Neuronal stem cell (in vitro differentiated cells): ENCODE data around the gene UBE2L3.
"Not testable (repeated sequence)": the region's sequence is repeated elsewhere in the genome, so short reads cannot be mapped to it uniquely, and the experiment has no call there.

ENCODE experiments used
- DNase-seq: peaks from one replicate; pipeline ENCODE4 v3.0.0-alpha.2; 2013; ENCODE audit warnings: low spot score
- H2AFZ ChIP-seq: one replicate; pipeline ENCODE4 v1.6.1; 2013; ENCODE audit warnings: mild to moderate bottlenecking, low read length, inconsistent platforms
- H2AK5ac ChIP-seq: 2 replicates; pipeline ENCODE4 v1.6.1; 2013; ENCODE audit warnings: low read depth, mild to moderate bottlenecking, inconsistent platforms, low read length, moderate library complexity, mixed read lengths
- H2BK120ac ChIP-seq: 2 replicates; pipeline ENCODE4 v1.6.1; 2013; ENCODE audit warnings: low read depth, mild to moderate bottlenecking, inconsistent platforms, low read length, moderate library complexity, mixed read lengths
- H2BK12ac ChIP-seq: one replicate; pipeline ENCODE4 v1.6.1; 2013; ENCODE audit warnings: low read length, inconsistent platforms
- H2BK15ac ChIP-seq: 2 replicates; pipeline ENCODE4 v1.6.1; 2013; ENCODE audit warnings: mild to moderate bottlenecking, low read length, inconsistent platforms, mixed read lengths
- H2BK5ac ChIP-seq: one replicate; pipeline ENCODE4 v1.6.1; 2013; ENCODE audit warnings: inconsistent platforms, mild to moderate bottlenecking, low read length, moderate library complexity
- H3K14ac ChIP-seq: one replicate; pipeline ENCODE4 v1.6.1; 2013; ENCODE audit warnings: low read length, inconsistent platforms
- H3K18ac ChIP-seq: 2 replicates; pipeline ENCODE4 v1.6.1; 2013; ENCODE audit warnings: low read length, inconsistent platforms
- H3K23ac ChIP-seq: 2 replicates; pipeline ENCODE4 v1.6.1; 2013; ENCODE audit warnings: low read depth, mild to moderate bottlenecking, mixed read lengths, low read length, inconsistent platforms; ENCODE audit not compliant: poor library complexity
- H3K27ac ChIP-seq: replicated peaks from 3 replicates; pipeline ENCODE4 v1.5.1; 2013; ENCODE audit warnings: low read length, inconsistent platforms
- H3K27me3 ChIP-seq, 3 experiments: 2 replicates each; pipeline ENCODE4 v1.6.1; 2013; ENCODE audit warnings: low read length in 3 of 3, mild to moderate bottlenecking in 2 of 3, inconsistent platforms in 1 of 3, low read depth in 1 of 3, mixed read lengths in 1 of 3, moderate library complexity in 1 of 3; ENCODE audit not compliant: control insufficient read depth in 3 of 3, insufficient read depth in 3 of 3
- H3K36me3 ChIP-seq, 2 donors: replicated peaks in 1 of 2; 2 replicates each; pipeline ENCODE4 v1.6.1; 2013; ENCODE audit warnings: low read length in 2 of 2; ENCODE audit not compliant: control insufficient read depth in 2 of 2, insufficient read depth in 2 of 2
- H3K4ac ChIP-seq: 2 replicates; pipeline ENCODE4 v1.6.1; 2013; ENCODE audit warnings: inconsistent platforms, mild to moderate bottlenecking, low read length, moderate library complexity
- H3K4me1 ChIP-seq, 2 donors: 1 replicate in 1 of 2; 2 replicates in 1 of 2; pipeline ENCODE4 v1.6.1; 2013; ENCODE audit warnings: low read length in 2 of 2, low read depth in 1 of 2; ENCODE audit not compliant: control insufficient read depth in 2 of 2, insufficient read depth in 1 of 2
- H3K4me2 ChIP-seq: one replicate; pipeline ENCODE4 v1.6.1; 2013; ENCODE audit warnings: mild to moderate bottlenecking, low read length, inconsistent platforms; ENCODE audit not compliant: insufficient read depth, poor library complexity, severe bottlenecking
- H3K4me3 ChIP-seq, 2 donors: 2 replicates each; pipeline ENCODE4 v1.5.1; 2013; ENCODE audit warnings: low read length in 2 of 2, mild to moderate bottlenecking in 2 of 2, inconsistent platforms in 1 of 2, moderate library complexity in 1 of 2
- H3K79me1 ChIP-seq: one replicate; pipeline ENCODE4 v1.6.1; 2013; ENCODE audit warnings: low read depth, mild to moderate bottlenecking, inconsistent platforms, low read length, moderate library complexity
- H3K9ac ChIP-seq: one replicate; pipeline ENCODE4 v1.6.1; 2013; ENCODE audit warnings: mild to moderate bottlenecking, low read depth, low read length, inconsistent platforms; ENCODE audit not compliant: poor library complexity
- H3K9me3 ChIP-seq, 2 donors: replicated peaks in 1 of 2; 2 replicates each; pipeline versions ENCODE3 to v1.6.1; 2013; ENCODE audit warnings: low read length in 2 of 2, mild to moderate bottlenecking in 2 of 2, inconsistent platforms in 1 of 2, low read depth in 1 of 2, mixed read lengths in 1 of 2, moderate library complexity in 1 of 2; ENCODE audit not compliant: control insufficient read depth in 2 of 2, insufficient read depth in 1 of 2
- H4K8ac ChIP-seq: one replicate; pipeline ENCODE4 v1.6.1; 2013; ENCODE audit warnings: low read depth, mild to moderate bottlenecking, inconsistent platforms, low read length, moderate library complexity
- H4K91ac ChIP-seq: one replicate; pipeline ENCODE4 v1.6.1; 2013; ENCODE audit warnings: low read length, low read depth, mild to moderate bottlenecking, inconsistent platforms; ENCODE audit not compliant: poor library complexity
- WGBS, 2 donors: extraction: QIAGEN DNeasy Blood & Tissue Kit; methylation state at CpG; one replicate each; pipeline ENCODE4 v1.1.7; 2013; ENCODE audit warnings: missing lambda C conversion rate in 2 of 2, mixed read lengths in 1 of 2; ENCODE audit not compliant: insufficient read length in 2 of 2, insufficient replicate concordance in 1 of 2; ENCODE audit errors: extremely low coverage in 2 of 2; 5-methylcytosine and 5-hydroxymethylcytosine counted together

Gene UBE2L3

DNA sequence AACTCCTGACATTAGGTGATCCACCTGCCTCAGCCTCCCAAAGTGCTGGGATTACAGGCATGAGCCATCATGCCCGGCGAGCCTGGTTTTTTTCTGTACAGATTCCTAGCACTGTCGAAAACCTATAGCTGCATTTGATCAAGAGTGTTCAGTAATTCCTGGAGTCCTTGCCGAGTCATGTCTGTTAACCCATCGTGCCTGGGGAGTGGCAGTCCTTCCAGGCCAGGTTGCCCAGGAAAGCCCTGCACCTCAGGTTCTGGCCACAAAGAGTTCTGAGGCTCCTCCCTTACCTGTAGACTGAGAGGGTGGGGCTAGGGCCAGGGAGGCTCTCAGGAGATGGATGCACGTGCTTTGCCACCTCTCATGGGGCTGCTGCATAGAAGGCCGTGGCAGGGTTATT lies 45.3 kb downstream of the UBE2L3 start:
- Histone ChIP-seq H3K79me1 (peaks cover 5% of the 10 kb centered on the region), H2BK120ac (no peak overlapping the region), H2AFZ (no peak overlapping the region), H3K23ac (peak overlapping the region; percentile 32), H2BK15ac (no peak overlapping the region), H3K9ac (no peak overlapping the region), H3K4me3 (no peak overlapping the region), H3K27ac (no peak overlapping the region), H3K36me3 (peaks cover 18 to 78% of the 10 kb centered on the region in 2 donors), H2BK12ac (no peak overlapping the region), H4K8ac (no peak overlapping the region), H3K4me1 (no peaks in the 10 kb centered on the region), H2BK5ac (no peak overlapping the region), H3K18ac (no peak overlapping the region), H3K27me3 (no peaks in the 10 kb centered on the region), H3K4ac (no peak overlapping the region), H3K14ac (no peak overlapping the region), H3K4me2 (no peak overlapping the region), H3K9me3 (no peaks in the 10 kb centered on the region), H2AK5ac (no peak overlapping the region), H4K91ac (no peak overlapping the region)
- WGBS, 2 donors: no CpG with 5 or more reads among the region's 7 CpGs
- DNase-seq: no peak

- no peak overlapping the region for H3K4me2 ChIP-seq
- no peaks in the 10 kb centered on the region for H3K4me1 ChIP-seq
- H3K27me3 ChIP-seq: no peaks in the 10 kb centered on the region
- H3K79me1 ChIP-seq: peaks cover 4% of the 10 kb centered on the region
- H2BK15ac ChIP-seq: no peak overlapping the region
- H2BK120ac ChIP-seq: no peak overlapping the region
- H4K91ac ChIP-seq: no peak overlapping the region
- no peak overlapping the region for H3K4me3 ChIP-seq
- H3K9me3 ChIP-seq: no peaks in the 10 kb centered on the region
- H2AFZ ChIP-seq: no peak overlapping the region
- no peak overlapping the region for H3K9ac ChIP-seq
- no CpG with 5 or more reads among the region's 4 CpGs for WGBS, 2 donors
- no peak overlapping the region for H3K14ac ChIP-seq
- no peak overlapping the region for H2BK5ac ChIP-seq
- H3K23ac ChIP-seq: no peak overlapping the region
- H4K8ac ChIP-seq: no peak overlapping the region
- H2AK5ac ChIP-seq: no peak overlapping the region
- no peak overlapping the region for H2BK12ac ChIP-seq
- no peak overlapping the region for H3K27ac ChIP-seq
- DNase-seq: no peak
- H3K4ac ChIP-seq: no peak overlapping the region
- peaks cover 18 to 78% of the 10 kb centered on the region in 2 donors for H3K36me3 ChIP-seq
- H3K18ac ChIP-seq: no peak overlapping the region
Measured at GRCh38 chr22:21613553-21614233, 46.2 kb downstream of the UBE2L3 start.

GRCh38 chr22:21615731-21616130 lies 48.2 kb downstream of the UBE2L3 start:
- no peak overlapping the region for H3K14ac ChIP-seq
- peak overlapping the region; percentile 77 for H3K23ac ChIP-seq
- H2AK5ac ChIP-seq: no peak overlapping the region
- H3K4me1 ChIP-seq: no peaks in the 10 kb centered on the region
- no peak overlapping the region for H3K4ac ChIP-seq
- no peak overlapping the region for H3K9ac ChIP-seq
- no peak overlapping the region for H4K91ac ChIP-seq
- H2BK120ac ChIP-seq: no peak overlapping the region
- H3K79me1 ChIP-seq: peaks cover 6% of the 10 kb centered on the region
- H3K18ac ChIP-seq: no peak overlapping the region
- no peak overlapping the region for H2BK15ac ChIP-seq
- no peak overlapping the region for H2BK5ac ChIP-seq
- DNase-seq: no peak
- no peak overlapping the region for H3K4me3 ChIP-seq
- no peaks in the 10 kb centered on the region for H3K9me3 ChIP-seq
- H4K8ac ChIP-seq: no peak overlapping the region
- H2AFZ ChIP-seq: no peak overlapping the region
- no CpG with 5 or more reads among the region's 4 CpGs for WGBS, 2 donors
- H3K27me3 ChIP-seq: no peaks in the 10 kb centered on the region
- H3K27ac ChIP-seq: no peak overlapping the region
- H3K36me3 ChIP-seq: peaks cover 22 to 75% of the 10 kb centered on the region in 2 donors
- H3K4me2 ChIP-seq: no peak overlapping the region
- H2BK12ac ChIP-seq: no peak overlapping the region

- H2BK120ac ChIP-seq, H3K4me1 ChIP-seq, H3K23ac ChIP-seq, H3K4me2 ChIP-seq, H2AK5ac ChIP-seq, H4K8ac ChIP-seq, H3K9ac ChIP-seq, H3K79me1 ChIP-seq, H2BK15ac ChIP-seq, H3K27me3 ChIP-seq, DNase-seq, H2AFZ ChIP-seq, H3K27ac ChIP-seq, H3K4ac ChIP-seq, H3K9me3 ChIP-seq, H2BK5ac ChIP-seq, H3K14ac ChIP-seq, H4K91ac ChIP-seq, H2BK12ac ChIP-seq, H3K4me3 ChIP-seq, H3K18ac ChIP-seq: not testable (repeated sequence)
- WGBS, 2 donors: no CpG with 5 or more reads among the region's 6 CpGs
- H3K36me3 ChIP-seq: peaks cover 16 to 71% of the 10 kb centered on the region in 2 donors
Measured at GRCh38 chr22:21617337-21617736, 49.8 kb downstream of the UBE2L3 start.
